Hepatocyte (in vitro differentiated cells): ENCODE data around the gene SNX32. TPM values are rescaled to one million over a fixed set of nuclear protein-coding genes. Genes with fewer than 3 reads are reported as not detected.

ENCODE experiments used
- DNase-seq: peaks from one replicate; pipeline ENCODE4 v3.0.0-alpha.2; 2016; ENCODE audit warnings: low spot score
- H2AFZ ChIP-seq: fragments of 200-600 bp; sonication (generic); 2 replicates; pipeline ENCODE4 v1.6.0; 2016; ENCODE audit warnings: antibody characterized with exemption, mild to moderate bottlenecking
- H3K27ac ChIP-seq: fragments of 200-600 bp; sonication (generic); 2 replicates; pipeline ENCODE4 v1.5.1; 2016; ENCODE audit warnings: mild to moderate bottlenecking
- H3K27me3 ChIP-seq: fragments of 200-600 bp; sonication (generic); 2 replicates; pipeline ENCODE4 v1.6.1; 2016
- H3K36me3 ChIP-seq: fragments of 200-600 bp; sonication (generic); replicated peaks from 2 replicates; pipeline ENCODE4 v1.5.1; 2016; ENCODE audit warnings: low read depth; ENCODE audit not compliant: insufficient read depth
- H3K4me1 ChIP-seq: fragments of 200-600 bp; sonication (generic); 2 replicates; pipeline ENCODE4 v1.5.1; 2016; ENCODE audit warnings: mild to moderate bottlenecking, moderate library complexity; ENCODE audit not compliant: insufficient read depth
- H3K4me2 ChIP-seq: fragments of 200-600 bp; sonication (generic); 2 replicates; pipeline ENCODE4 v1.6.0; 2016
- H3K4me3 ChIP-seq: fragments of 200-600 bp; sonication (generic); 2 replicates; pipeline ENCODE4 v1.5.1; 2016; ENCODE audit warnings: mild to moderate bottlenecking
- H3K79me2 ChIP-seq: fragments of 200-600 bp; sonication (generic); 2 replicates; pipeline ENCODE4 v1.6.0; 2017; ENCODE audit warnings: mild to moderate bottlenecking
- H3K9me2 ChIP-seq: fragments of 200-600 bp; sonication (generic); replicated peaks from 2 replicates; pipeline ENCODE4 v1.6.0; 2017; ENCODE audit warnings: mild to moderate bottlenecking; ENCODE audit not compliant: insufficient read depth
- H3K9me3 ChIP-seq: fragments of 200-600 bp; sonication (generic); 2 replicates; pipeline ENCODE4 v1.5.1; 2016; ENCODE audit warnings: low read depth, mild to moderate bottlenecking
- H4K20me1 ChIP-seq: fragments of 200-600 bp; sonication (generic); 2 replicates; pipeline ENCODE4 v1.6.0; 2016; ENCODE audit warnings: mild to moderate bottlenecking; ENCODE audit not compliant: insufficient read depth, poor library complexity, severe bottlenecking
- CTCF ChIP-seq: fragments of 200-600 bp; sonication (generic); IDR thresholded peaks from 2 replicates; pipeline ENCODE4 v1.5.1; 2016; ENCODE audit warnings: antibody characterized with exemption, mild to moderate bottlenecking; ENCODE audit not compliant: poor library complexity
- EZH2 ChIP-seq: fragments of 200-600 bp; sonication (generic); IDR thresholded peaks from 2 replicates; pipeline ENCODE4 v1.6.1; 2016; ENCODE audit warnings: antibody characterized with exemption, mild to moderate bottlenecking, borderline replicate concordance
- EZH2phosphoT487 ChIP-seq: fragments of 200-600 bp; sonication (generic); IDR thresholded peaks from one replicate; pipeline ENCODE4 v1.6.1; 2018; ENCODE audit warnings: antibody characterized with exemption, mild to moderate bottlenecking, low read depth, moderate library complexity; ENCODE audit not compliant: unreplicated experiment, severe bottlenecking
- WGBS: methylation state at CpG from one replicate; pipeline ENCODE4 v1.1.6; 2016; ENCODE audit warnings: low lambda C conversion rate; ENCODE audit errors: missing lambda C conversion rate; 5-methylcytosine and 5-hydroxymethylcytosine counted together
- polyA plus RNA-seq: library from polyadenylated mRNA; unstranded; fragments of >200 nt; fragmentation: Nextera tagmentation; extraction: Ambion mirVana; gene quantifications from 2 replicates; pipeline ENCODE4 v1.2.1, GENCODE V29; 2016
- total RNA-seq: library from RNA; depleted of rRNA; stranded (reverse); fragments of >200 nt; gene quantifications from 2 replicates; pipeline ENCODE4 v1.2.3, GENCODE V29; 2014

Gene SNX32
- total and polyA plus RNA-seq, 2 experiments from 2014 or later, result 2.9 to 5.1 TPM

GRCh38 chr11:65896034-65896999 is 62.6 kb downstream of the SNX32 start:
- TF ChIP-seq EZH2phosphoT487 (no peak), CTCF (no peak), EZH2 (no peak)
- no peaks in the 10 kb centered on the region for H4K20me1 ChIP-seq
- no peak for DNase-seq
- no peaks in the 10 kb centered on the region for H3K36me3 ChIP-seq
- peaks cover 8% of the 10 kb centered on the region for H3K79me2 ChIP-seq
- WGBS, result 87% methylated on average over 14 of the region's 14 CpGs
- H3K27me3 ChIP-seq, result peaks cover 21% of the 10 kb centered on the region
- H3K27ac ChIP-seq, result no peak overlapping the region
- no peak overlapping the region for H2AFZ ChIP-seq
- H3K9me3 ChIP-seq, result no peaks in the 10 kb centered on the region
- H3K4me2 ChIP-seq, result no peak overlapping the region
- H3K4me3 ChIP-seq, result no peak overlapping the region
- H3K9me2 ChIP-seq, result no peaks in the 10 kb centered on the region
- peaks cover 21% of the 10 kb centered on the region for H3K4me1 ChIP-seq

GRCh38 chr11:65897020-65897471 is 63.3 kb downstream of the SNX32 start:
- peaks cover 25% of the 10 kb centered on the region for H3K27me3 ChIP-seq
- H3K9me3 ChIP-seq, result no peaks in the 10 kb centered on the region
- H4K20me1 ChIP-seq, result no peaks in the 10 kb centered on the region
- H3K36me3 ChIP-seq, result no peaks in the 10 kb centered on the region
- peaks cover 14% of the 10 kb centered on the region for H3K4me1 ChIP-seq
- no peak for TF ChIP-seq CTCF
- no peak for TF ChIP-seq EZH2
- no peak for TF ChIP-seq EZH2phosphoT487
- WGBS, result 92% methylated on average over 4 of the region's 4 CpGs
- DNase-seq, result no peak
- no peak overlapping the region for H3K27ac ChIP-seq
- no peak overlapping the region for H3K4me2 ChIP-seq
- no peak overlapping the region for H2AFZ ChIP-seq
- peaks cover 3% of the 10 kb centered on the region for H3K79me2 ChIP-seq
- H3K9me2 ChIP-seq, result no peaks in the 10 kb centered on the region
- no peak overlapping the region for H3K4me3 ChIP-seq

GRCh38 chr11:65898656-65899355 is 65.0 kb downstream of the SNX32 start:
- H3K79me2 ChIP-seq, result no peaks in the 10 kb centered on the region
- no peaks in the 10 kb centered on the region for H4K20me1 ChIP-seq
- 31% methylated on average over 26 of the region's 28 CpGs for WGBS
- TF ChIP-seq EZH2, result no peak
- no peak for TF ChIP-seq EZH2phosphoT487
- TF ChIP-seq CTCF, result no peak
- H3K4me2 ChIP-seq, result peak overlapping the region; percentile 93
- no peak for DNase-seq
- H3K4me1 ChIP-seq, result peaks cover 15% of the 10 kb centered on the region
- peak overlapping the region; percentile 63 for H2AFZ ChIP-seq
- no peaks in the 10 kb centered on the region for H3K36me3 ChIP-seq
- H3K4me3 ChIP-seq, result no peak overlapping the region
- H3K27me3 ChIP-seq, result peaks cover 25% of the 10 kb centered on the region
- H3K9me2 ChIP-seq, result no peaks in the 10 kb centered on the region
- no peaks in the 10 kb centered on the region for H3K9me3 ChIP-seq
- H3K27ac ChIP-seq, result no peak overlapping the region
